ENCODE measurements around the gene ARFGEF3.
A peak's percentile ranks its signal among the peaks of the same experiment; 100 is the strongest.

The ARFGEF3 gene

GRCh38 chr6:138155443-138155842 is 6.3 kb upstream of the ARFGEF3 start:
- H3K4me3 ChIP-seq (ENCODE audit: low read depth, low read length): no peak overlapping the region
- TF ChIP-seq CTCF (IDR thresholded peaks at IDR 0.05; ENCODE audit: control insufficient read depth, extremely low read depth, insufficient read depth): no peak
- no peak for DNase-seq (ENCODE audit: low read depth)

GRCh38 chr6:138157986-138158638 is 3.6 kb upstream of the ARFGEF3 start:
- no peak for DNase-seq (ENCODE audit: low read depth)
- no peak overlapping the region for H3K4me3 ChIP-seq (ENCODE audit: low read depth, low read length)
- no peak for TF ChIP-seq CTCF (IDR thresholded peaks at IDR 0.05; ENCODE audit: control insufficient read depth, extremely low read depth, insufficient read depth)

- DNase-seq (ENCODE audit: low read depth): no peak
- TF ChIP-seq CTCF (IDR thresholded peaks at IDR 0.05; ENCODE audit: control insufficient read depth, extremely low read depth, insufficient read depth): no peak
- H3K4me3 ChIP-seq (ENCODE audit: low read depth, low read length): no peak overlapping the region
Measured at GRCh38 chr6:138159246-138159645, 2.5 kb upstream of the ARFGEF3 start.

GRCh38 chr6:138160329-138161087 is 1.2 kb upstream of the ARFGEF3 start:
- no peak for TF ChIP-seq CTCF (IDR thresholded peaks at IDR 0.05; ENCODE audit: control insufficient read depth, extremely low read depth, insufficient read depth)
- peak overlapping the region; percentile 96 for H3K4me3 ChIP-seq (ENCODE audit: low read depth, low read length)
- peak; percentile 75 for DNase-seq (ENCODE audit: low read depth)

GRCh38 chr6:138161088-138161337 is 726 bp upstream of the ARFGEF3 start:
- no peak for DNase-seq (ENCODE audit: low read depth)
- peak overlapping the region; percentile 96 for H3K4me3 ChIP-seq (ENCODE audit: low read depth, low read length)
- TF ChIP-seq CTCF (IDR thresholded peaks at IDR 0.05; ENCODE audit: control insufficient read depth, extremely low read depth, insufficient read depth): no peak

- H3K4me3 ChIP-seq (ENCODE audit: low read depth, low read length): peak overlapping the region; percentile 96
- peak; percentile 59 for DNase-seq (ENCODE audit: low read depth)
- TF ChIP-seq CTCF (IDR thresholded peaks at IDR 0.05; ENCODE audit: control insufficient read depth, extremely low read depth, insufficient read depth): no peak
Measured at GRCh38 chr6:138162111-138162954, 594 bp downstream of the ARFGEF3 start.
